Naive thymus-derived CD4-positive, alpha-beta T cell (primary cell): ENCODE results near the gene RRM1. TPM values are rescaled to one million over a fixed set of nuclear protein-coding genes. Genes with fewer than 3 reads are reported as not detected.

Experiments used
- ATAC-seq: fragments of 150-1000 bp; cut with Tn5 transposase; 2 replicates; pipeline ENCODE4 v1.10.0; 2021; ENCODE audit warnings: mild to moderate bottlenecking, moderate library complexity
- CTCF ChIA-PET: fragments of 350-600 bp; sonication (Branson Sonifier 250); formaldehyde crosslinking; loops from one replicate; lab custom pipeline; 2021; ENCODE audit warnings: antibody characterized with exemption; lab: Charles Lee
- POLR2A ChIA-PET: fragments of 350-600 bp; sonication (Branson Sonifier 250); formaldehyde crosslinking; loops from one replicate; lab custom pipeline; 2021; ENCODE audit warnings: antibody characterized with exemption, inconsistent platforms; lab: Charles Lee
- DNase-seq, 9 donors: peaks; one replicate each; pipeline versions ENCODE4 v3.0.0 to v3.0.0-alpha.2; 2020 to 2022; ENCODE audit warnings: mixed read lengths in 1 of 9
- H3K27ac ChIP-seq: one replicate; pipeline ENCODE4 v1.7.0; 2013; ENCODE audit warnings: mild to moderate bottlenecking, low read depth, low read length, moderate library complexity
- H3K27me3 ChIP-seq, 2 donors: one replicate each; pipeline ENCODE4 v1.7.0; 2013; ENCODE audit warnings: low read length in 2 of 2, mild to moderate bottlenecking in 2 of 2, moderate library complexity in 2 of 2; ENCODE audit not compliant: control insufficient read depth in 2 of 2, insufficient read depth in 2 of 2
- H3K36me3 ChIP-seq, 3 experiments: 1 replicate in 2 of 3; 2 replicates in 1 of 3; pipeline ENCODE4 v1.7.0; 2013; ENCODE audit warnings: low read length in 3 of 3, mild to moderate bottlenecking in 3 of 3, moderate library complexity in 1 of 3; ENCODE audit not compliant: insufficient read depth in 3 of 3, control insufficient read depth in 2 of 3
- H3K4me1 ChIP-seq, 2 donors: one replicate each; pipeline ENCODE4 v1.7.0; 2013; ENCODE audit warnings: low read length in 2 of 2, mild to moderate bottlenecking in 2 of 2, moderate library complexity in 1 of 2; ENCODE audit not compliant: control insufficient read depth in 2 of 2, insufficient read depth in 2 of 2
- H3K4me3 ChIP-seq: 2 replicates; pipeline ENCODE4 v1.7.0; 2013; ENCODE audit warnings: mild to moderate bottlenecking, low read length
- H3K9me3 ChIP-seq, 3 experiments: 1 replicate in 2 of 3; 2 replicates in 1 of 3; pipeline ENCODE4 v1.7.0; 2013; ENCODE audit warnings: low read length in 3 of 3; ENCODE audit not compliant: control insufficient read depth in 2 of 3
- H3K27ac Mint-ChIP-seq, 9 donors: one replicate each; pipeline ENCODE4 v1.8.0; 2020 to 2022; ENCODE audit warnings: mixed read lengths in 9 of 9, mild to moderate bottlenecking in 8 of 9, moderate library complexity in 5 of 9, inconsistent platforms in 2 of 9
- H3K27me3 Mint-ChIP-seq, 5 donors: one replicate each; pipeline ENCODE4 v1.8.0; 2021 to 2022; ENCODE audit warnings: mixed read lengths in 5 of 5, mild to moderate bottlenecking in 1 of 5
- H3K36me3 Mint-ChIP-seq, 5 donors: one replicate each; pipeline ENCODE4 v1.8.0; 2020 to 2022; ENCODE audit warnings: mixed read lengths in 5 of 5, mild to moderate bottlenecking in 3 of 5, inconsistent platforms in 1 of 5
- H3K4me1 Mint-ChIP-seq, 7 donors: one replicate each; pipeline ENCODE4 v1.8.0; 2020 to 2022; ENCODE audit warnings: mixed read lengths in 7 of 7, mild to moderate bottlenecking in 3 of 7, inconsistent platforms in 1 of 7
- H3K4me3 Mint-ChIP-seq, 10 donors: one replicate each; pipeline ENCODE4 v1.8.0; 2020 to 2022; ENCODE audit warnings: mild to moderate bottlenecking in 10 of 10, mixed read lengths in 10 of 10, moderate library complexity in 6 of 10, inconsistent platforms in 2 of 10
- H3K9me3 Mint-ChIP-seq, 11 donors: one replicate each; pipeline ENCODE4 v1.8.0; 2020 to 2022; ENCODE audit warnings: mixed read lengths in 11 of 11, mild to moderate bottlenecking in 4 of 11, inconsistent platforms in 1 of 11, moderate library complexity in 1 of 11
- intact Hi-C, 2 donors: fragments of 100-400 bp; cut with micrococcal nuclease; formaldehyde crosslinking; loops; one replicate each; pipeline ENCODE4 v1.15.1; 2023
- polyA plus RNA-seq, 2 donors: library from polyadenylated mRNA; unstranded; fragments of 300-500 nt; fragmentation: Illumina TruSeq; gene quantifications; one replicate each; pipeline ENCODE4 v1.2.3, GENCODE V29; 2021
- total RNA-seq, 6 experiments: library from RNA in 5 of 6; stranded (reverse) in 5 of 6; gene quantifications; 1 replicate in 5 of 6; 2 replicates in 1 of 6; pipeline ENCODE4 v1.2.3 and lab custom pipeline; 2021 to 2026

The RRM1 gene
- total and polyA plus RNA-seq, 7 experiments from 2014 or later: 33.6 to 140 (median 36.6) TPM

DNA sequence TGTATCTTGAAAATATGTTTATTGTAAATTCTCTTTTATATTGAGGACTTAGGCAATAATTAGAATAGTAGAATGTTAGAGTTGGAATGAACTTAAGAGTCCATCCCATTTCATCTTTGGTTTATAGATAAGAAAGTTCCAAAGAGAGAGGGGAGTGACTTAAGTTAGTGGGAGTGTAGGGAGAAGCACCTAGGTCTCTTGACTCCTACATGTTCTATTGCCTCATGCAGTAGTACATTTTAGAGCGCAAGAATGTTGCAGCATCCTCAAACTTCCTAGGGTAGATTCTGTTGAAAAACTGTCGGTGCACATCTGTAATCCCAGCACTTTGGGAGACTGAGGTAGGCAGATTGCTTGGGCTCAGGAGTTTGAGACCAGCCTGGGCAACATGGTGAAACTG is 8.7 kb downstream of the RRM1 start:
- intact Hi-C loops: no loop called here
- DNase-seq: no peak
- H3K27me3 ChIP-seq: no peaks in the 10 kb centered on the region
- Mint-ChIP-seq H3K4me1 (peaks cover 19 to 45% (median 34%) of the 10 kb centered on the region in 7 donors), H3K27me3 (no peaks in the 10 kb centered on the region), H3K27ac (peak overlapping the region in 1 of 9 donors; percentile 30), H3K9me3 (no peaks in the 10 kb centered on the region), H3K4me3 (no peak overlapping the region), H3K36me3 (peaks cover 5 to 49% (median 21%) of the 10 kb centered on the region in 5 donors)
- no peaks in the 10 kb centered on the region for H3K9me3 ChIP-seq
- H3K4me1 ChIP-seq: peaks cover 0 to 4% of the 10 kb centered on the region in 2 donors
- no peak for ATAC-seq
- peaks cover 0 to 38% (median 11%) of the 10 kb centered on the region in 3 experiments for H3K36me3 ChIP-seq
- POLR2A ChIA-PET: no interaction called here
- H3K27ac ChIP-seq: no peak overlapping the region
- CTCF ChIA-PET: no interaction called here
- H3K4me3 ChIP-seq: no peak overlapping the region

DNA sequence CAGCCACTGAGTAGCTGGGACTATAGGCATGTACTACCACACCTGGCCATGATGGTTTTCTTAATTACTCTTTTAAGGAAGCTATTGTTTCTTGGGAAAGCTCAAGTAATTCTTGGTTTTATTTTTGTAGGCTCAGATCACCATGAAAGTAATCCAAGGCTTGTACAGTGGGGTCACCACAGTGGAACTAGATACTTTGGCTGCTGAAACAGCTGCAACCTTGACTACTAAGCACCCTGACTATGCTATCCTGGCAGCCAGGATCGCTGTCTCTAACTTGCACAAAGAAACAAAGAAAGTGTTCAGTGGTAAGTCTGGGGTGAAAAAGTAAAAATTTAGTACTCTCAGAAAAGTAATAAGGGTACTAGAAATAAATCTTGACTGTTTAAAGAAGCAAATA is 11.3 kb downstream of the RRM1 start:
- DNase-seq (no peak), ATAC-seq (no peak)
- peaks cover 6 to 51% (median 11%) of the 10 kb centered on the region in 3 experiments for H3K36me3 ChIP-seq
- H3K4me1 ChIP-seq: no peaks in the 10 kb centered on the region
- Mint-ChIP-seq H3K27ac (no peak overlapping the region), H3K27me3 (no peaks in the 10 kb centered on the region), H3K4me3 (no peak overlapping the region), H3K4me1 (peaks cover 3 to 24% (median 9%) of the 10 kb centered on the region in 7 donors), H3K9me3 (peaks cover 0 to 2% (median 0%) of the 10 kb centered on the region in 11 donors), H3K36me3 (peaks cover 5 to 55% (median 24%) of the 10 kb centered on the region in 5 donors)
- intact Hi-C loops: no loop called here
- H3K4me3 ChIP-seq: no peak overlapping the region
- ChIA-PET CTCF (interaction anchor here (0.6 kb wide), 1 partner anchor 1420 kb away, joined by 3 read pairs; no protein-coding TSS in a partner anchor), POLR2A (interaction anchor here (0.6 kb wide), 1 partner anchor 136 kb away, joined by 5 read pairs; no protein-coding TSS in a partner anchor)
- no peak overlapping the region for H3K27ac ChIP-seq
- no peaks in the 10 kb centered on the region for H3K27me3 ChIP-seq
- no peaks in the 10 kb centered on the region for H3K9me3 ChIP-seq

DNA sequence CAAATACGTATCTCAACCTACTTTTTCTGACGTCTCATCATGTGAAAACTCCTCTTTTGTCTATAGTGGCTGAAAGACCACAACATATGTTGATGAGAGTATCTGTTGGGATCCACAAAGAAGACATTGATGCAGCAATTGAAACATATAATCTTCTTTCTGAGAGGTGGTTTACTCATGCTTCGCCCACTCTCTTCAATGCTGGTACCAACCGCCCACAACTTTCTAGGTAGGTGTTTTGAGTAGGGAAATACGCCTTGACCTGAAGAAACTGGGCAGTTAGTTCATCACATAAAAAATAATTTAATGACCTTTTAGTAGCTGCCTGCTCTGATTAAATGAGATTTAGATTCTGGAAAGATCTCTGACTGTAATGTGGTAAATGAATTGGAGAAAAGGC is 17.2 kb downstream of the RRM1 start:
- CTCF ChIA-PET: no interaction called here
- H3K27me3 ChIP-seq: no peaks in the 10 kb centered on the region
- no peaks in the 10 kb centered on the region for H3K4me1 ChIP-seq
- Mint-ChIP-seq H3K27ac (no peak overlapping the region), H3K4me1 (peaks cover 0 to 11% (median 0%) of the 10 kb centered on the region in 7 donors), H3K36me3 (peaks cover 0 to 63% (median 36%) of the 10 kb centered on the region in 5 donors), H3K9me3 (peaks cover 0 to 2% (median 0%) of the 10 kb centered on the region in 11 donors), H3K4me3 (no peak overlapping the region), H3K27me3 (no peaks in the 10 kb centered on the region)
- POLR2A ChIA-PET: no interaction called here
- no peak overlapping the region for H3K4me3 ChIP-seq
- H3K36me3 ChIP-seq: peaks cover 0 to 61% (median 16%) of the 10 kb centered on the region in 3 experiments
- ATAC-seq (no peak), DNase-seq (no peak)
- H3K27ac ChIP-seq: no peak overlapping the region
- no peaks in the 10 kb centered on the region for H3K9me3 ChIP-seq
- intact Hi-C loops: no loop called here

DNA sequence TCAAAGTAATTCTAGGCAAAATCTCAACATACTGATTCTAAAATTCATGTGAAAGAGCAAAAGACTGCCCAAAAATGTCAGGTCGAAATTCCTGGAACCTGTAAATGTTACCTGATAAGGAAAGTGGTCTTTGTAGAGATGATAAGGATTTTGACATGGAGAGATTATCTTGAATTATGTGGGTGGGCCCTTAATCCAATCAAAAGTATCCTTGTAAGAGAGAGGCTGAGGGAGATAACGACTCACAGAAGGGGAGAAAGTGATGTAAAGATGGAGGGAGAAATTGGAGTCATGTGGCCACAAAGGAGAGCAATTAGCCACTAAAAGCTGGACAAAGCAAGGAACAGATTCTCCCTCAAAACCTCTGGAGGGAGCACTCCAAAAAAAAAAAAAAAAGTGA is 20.5 kb downstream of the RRM1 start:
- H3K4me1 Mint-ChIP-seq: peaks cover 0 to 17% (median 0%) of the 10 kb centered on the region in 7 donors
- no peak overlapping the region for H3K27ac ChIP-seq

DNA sequence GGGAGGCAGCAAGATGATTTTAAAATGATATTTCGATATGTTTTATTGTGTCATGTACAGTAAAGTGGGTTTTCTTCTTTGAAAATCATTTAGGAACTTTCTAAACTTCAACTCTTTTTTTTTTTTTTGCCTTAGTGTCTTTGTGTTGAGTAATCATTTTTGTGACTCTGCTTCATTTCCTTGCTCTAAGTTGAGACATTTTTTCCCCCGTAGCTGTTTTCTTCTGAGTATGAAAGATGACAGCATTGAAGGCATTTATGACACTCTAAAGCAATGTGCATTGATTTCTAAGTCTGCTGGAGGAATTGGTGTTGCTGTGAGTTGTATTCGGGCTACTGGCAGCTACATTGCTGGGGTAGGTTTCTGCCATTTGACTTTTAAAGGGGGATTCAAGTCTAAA is 23.5 kb downstream of the RRM1 start:
- Mint-ChIP-seq H3K4me1 (peaks cover 0 to 20% (median 2%) of the 10 kb centered on the region in 7 donors), H3K27me3 (no peaks in the 10 kb centered on the region), H3K9me3 (no peaks in the 10 kb centered on the region), H3K36me3 (peaks cover 8 to 72% (median 28%) of the 10 kb centered on the region in 5 donors), H3K4me3 (no peak overlapping the region), H3K27ac (peak overlapping the region in 2 of 9 donors; percentile 8 to 18)
- Histone ChIP-seq H3K36me3 (peaks cover 5 to 52% (median 8%) of the 10 kb centered on the region in 3 experiments), H3K9me3 (no peaks in the 10 kb centered on the region), H3K4me3 (no peak overlapping the region), H3K27me3 (no peaks in the 10 kb centered on the region), H3K4me1 (no peaks in the 10 kb centered on the region), H3K27ac (no peak overlapping the region)
- intact Hi-C loops: no loop called here
- no peak for ATAC-seq
- ChIA-PET CTCF (no interaction called here), POLR2A (no interaction called here)
- DNase-seq: no peak

More for the DNA sequence above, 20.5 kb downstream of the RRM1 start:
- ATAC-seq: no peak
- Histone ChIP-seq H3K27me3 (no peaks in the 10 kb centered on the region), H3K36me3 (peaks cover 0 to 51% (median 9%) of the 10 kb centered on the region in 3 experiments), H3K4me1 (no peaks in the 10 kb centered on the region), H3K9me3 (no peaks in the 10 kb centered on the region), H3K4me3 (no peak overlapping the region)
- H3K27ac Mint-ChIP-seq: peak overlapping the region in 1 of 9 donors; percentile 39
- H3K36me3 Mint-ChIP-seq: peaks cover 3 to 67% (median 28%) of the 10 kb centered on the region in 5 donors
- no peaks in the 10 kb centered on the region for H3K9me3 Mint-ChIP-seq
- intact Hi-C loops: no loop called here
- no peaks in the 10 kb centered on the region for H3K27me3 Mint-ChIP-seq
- CTCF ChIA-PET: no interaction called here
- no peak overlapping the region for H3K4me3 Mint-ChIP-seq
- DNase-seq: no peak
- POLR2A ChIA-PET: no interaction called here

DNA sequence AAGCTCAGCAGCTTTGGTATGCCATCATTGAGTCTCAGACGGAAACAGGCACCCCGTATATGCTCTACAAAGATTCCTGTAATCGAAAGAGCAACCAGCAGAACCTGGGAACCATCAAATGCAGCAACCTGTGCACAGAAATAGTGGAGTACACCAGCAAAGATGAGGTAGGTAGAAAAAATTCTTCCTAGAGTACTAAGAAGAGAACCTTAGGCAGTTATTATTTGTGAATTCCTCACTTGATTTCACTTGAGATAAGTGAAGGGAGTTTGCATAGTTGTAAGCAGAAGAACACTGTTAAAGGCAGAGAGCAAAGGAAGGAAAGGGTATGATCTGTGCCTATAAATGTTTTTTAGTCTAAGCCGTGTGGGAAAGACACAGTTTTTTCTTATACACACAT is 28.6 kb downstream of the RRM1 start:
- no peak for ATAC-seq
- Histone ChIP-seq H3K4me3 (no peak overlapping the region), H3K36me3 (peaks cover 11 to 81% (median 31%) of the 10 kb centered on the region in 3 experiments), H3K9me3 (no peaks in the 10 kb centered on the region), H3K27ac (no peak overlapping the region), H3K4me1 (no peaks in the 10 kb centered on the region), H3K27me3 (no peaks in the 10 kb centered on the region)
- H3K27me3 Mint-ChIP-seq: no peaks in the 10 kb centered on the region
- H3K36me3 Mint-ChIP-seq: peaks cover 27 to 81% (median 41%) of the 10 kb centered on the region in 5 donors
- intact Hi-C loops: no loop called here
- ChIA-PET POLR2A (no interaction called here), CTCF (interaction anchor here (0.7 kb wide), 1 partner anchor 48 kb away, joined by 6 read pairs; no protein-coding TSS in a partner anchor)
- H3K4me1 Mint-ChIP-seq: peaks cover 0 to 7% (median 0%) of the 10 kb centered on the region in 7 donors
- H3K9me3 Mint-ChIP-seq: no peaks in the 10 kb centered on the region
- DNase-seq: no peak
- H3K4me3 Mint-ChIP-seq: no peak overlapping the region
- H3K27ac Mint-ChIP-seq: peak overlapping the region in 3 of 9 donors; percentile 5 to 56 (median 27)

DNA sequence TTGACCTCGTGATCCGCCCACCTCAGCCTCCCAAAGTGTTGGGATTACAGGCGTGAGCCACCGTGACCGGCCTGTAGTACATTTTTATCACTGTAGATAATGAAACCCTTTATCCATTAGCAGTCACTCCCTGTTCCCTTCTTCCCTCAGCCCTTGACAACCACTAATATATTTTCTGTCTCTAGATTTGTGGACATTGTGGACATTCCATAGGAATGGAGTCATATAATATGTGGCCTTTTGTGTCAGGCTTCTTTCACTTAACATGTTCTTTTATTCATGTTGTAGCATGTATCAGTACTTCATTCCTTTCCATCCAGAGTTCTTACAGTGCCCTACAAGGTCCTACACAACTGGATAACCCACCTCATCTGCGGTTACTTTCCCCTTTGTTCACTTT is 30.5 kb downstream of the RRM1 start:
- H3K27me3 ChIP-seq: no peaks in the 10 kb centered on the region
- H3K4me1 ChIP-seq: no peaks in the 10 kb centered on the region
- ChIA-PET CTCF (no interaction called here), POLR2A (no interaction called here)
- no peak overlapping the region for H3K4me3 ChIP-seq
- H3K27ac Mint-ChIP-seq: peak overlapping the region in 2 of 9 donors; percentile 13 to 57
- no peaks in the 10 kb centered on the region for H3K27me3 Mint-ChIP-seq
- H3K9me3 ChIP-seq: no peaks in the 10 kb centered on the region
- ATAC-seq (no peak), DNase-seq (no peak)
- no peaks in the 10 kb centered on the region for H3K9me3 Mint-ChIP-seq
- no peak overlapping the region for H3K4me3 Mint-ChIP-seq
- H3K36me3 ChIP-seq: peaks cover 16 to 80% (median 31%) of the 10 kb centered on the region in 3 experiments
- peaks cover 0 to 6% (median 0%) of the 10 kb centered on the region in 7 donors for H3K4me1 Mint-ChIP-seq
- H3K36me3 Mint-ChIP-seq: peaks cover 25 to 79% (median 49%) of the 10 kb centered on the region in 5 donors
- intact Hi-C loops: no loop called here
- H3K27ac ChIP-seq: no peak overlapping the region
